HG02870 (cell line): ENCODE measurements around the gene WHAMM.
"Not testable (repeated sequence)": the region's sequence is repeated elsewhere in the genome, so short reads cannot be mapped to it uniquely, and the experiment has no call there.

ENCODE experiments used
- ATAC-seq: cut with Tn5 transposase; IDR thresholded peaks from one replicate; pipeline ENCODE4 v1.9.1; 2021; ENCODE audit warnings: mild to moderate bottlenecking, moderate library complexity; ENCODE audit not compliant: unreplicated experiment

WHAMM gene

GRCh38 chr15:82864967-82865366, 55.5 kb downstream of the WHAMM start:
- ATAC-seq = no peak

GRCh38 chr15:82865581-82865980, 56.2 kb downstream of the WHAMM start:
- ATAC-seq = not testable (repeated sequence)

GRCh38 chr15:82865981-82866380, 56.6 kb downstream of the WHAMM start:
- ATAC-seq = not testable (repeated sequence)

- no peak for ATAC-seq
Observed at GRCh38 chr15:82870727-82871320, 61.4 kb downstream of the WHAMM start.

- ATAC-seq = no peak
Observed at GRCh38 chr15:82871358-82871757, 61.9 kb downstream of the WHAMM start.

GRCh38 chr15:82871832-82872484, 62.5 kb downstream of the WHAMM start:
- ATAC-seq = no peak

GRCh38 chr15:82873000-82873680, 63.7 kb downstream of the WHAMM start:
- no peak for ATAC-seq

- ATAC-seq = no peak
Observed at GRCh38 chr15:82874267-82874666, 64.8 kb downstream of the WHAMM start.

GRCh38 chr15:82874961-82875360, 65.5 kb downstream of the WHAMM start:
- no peak for ATAC-seq

GRCh38 chr15:82875411-82876003, 66.1 kb downstream of the WHAMM start:
- no peak for ATAC-seq

- no peak for ATAC-seq
Observed at GRCh38 chr15:82877825-82878224, 68.4 kb downstream of the WHAMM start.

- no peak for ATAC-seq
Observed at GRCh38 chr15:82878325-82878724, 68.9 kb downstream of the WHAMM start.

- ATAC-seq = no peak
Observed at GRCh38 chr15:82880704-82881103, 71.3 kb downstream of the WHAMM start.

GRCh38 chr15:82881747-82882146, 72.3 kb downstream of the WHAMM start:
- no peak for ATAC-seq

- no peak for ATAC-seq
Observed at GRCh38 chr15:82882273-82882928, 73.0 kb downstream of the WHAMM start.
